Measurements from ENCODE around the gene IKBKG.
"Not testable (repeated sequence)": the region's sequence is repeated elsewhere in the genome, so short reads cannot be mapped to it uniquely, and the experiment has no call there.

The IKBKG gene

DNA sequence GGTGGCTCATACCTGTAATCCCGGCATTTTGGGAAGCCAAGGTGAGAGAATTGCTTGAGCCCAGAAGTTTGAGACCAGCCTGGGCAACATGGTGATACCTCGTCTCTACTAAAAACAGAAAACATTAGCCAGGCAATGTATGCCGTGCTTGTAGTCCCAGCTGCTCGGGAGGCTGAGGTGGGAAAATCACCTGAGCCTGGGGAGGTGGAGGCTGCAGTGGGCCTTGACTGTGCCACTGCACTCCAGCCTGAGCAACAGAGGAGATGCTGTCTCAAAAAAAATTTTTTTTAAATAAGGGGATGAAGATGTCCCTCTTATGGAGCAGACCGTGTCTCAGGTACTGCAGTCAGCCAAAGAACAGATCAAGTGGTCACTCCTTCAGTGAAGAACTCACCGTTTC lies 58.1 kb downstream of the IKBKG start:
- peaks cover 80% of the 10 kb centered on the region for H3K27me3 ChIP-seq
- H3K9me3 ChIP-seq, result no peaks in the 10 kb centered on the region
- no peak overlapping the region for H3K4me2 ChIP-seq
- no peaks in the 10 kb centered on the region for H4K20me1 ChIP-seq
- H3K9ac ChIP-seq, result no peak overlapping the region
- TF ChIP-seq Cebpa-rat (IDR thresholded peaks at IDR 0.05), result no peak
- no peak overlapping the region for H3K27ac ChIP-seq
- H3K36me3 ChIP-seq, result no peaks in the 10 kb centered on the region
- H3K4me3 ChIP-seq, result no peak overlapping the region
- no peaks in the 10 kb centered on the region for H3K4me1 ChIP-seq

DNA sequence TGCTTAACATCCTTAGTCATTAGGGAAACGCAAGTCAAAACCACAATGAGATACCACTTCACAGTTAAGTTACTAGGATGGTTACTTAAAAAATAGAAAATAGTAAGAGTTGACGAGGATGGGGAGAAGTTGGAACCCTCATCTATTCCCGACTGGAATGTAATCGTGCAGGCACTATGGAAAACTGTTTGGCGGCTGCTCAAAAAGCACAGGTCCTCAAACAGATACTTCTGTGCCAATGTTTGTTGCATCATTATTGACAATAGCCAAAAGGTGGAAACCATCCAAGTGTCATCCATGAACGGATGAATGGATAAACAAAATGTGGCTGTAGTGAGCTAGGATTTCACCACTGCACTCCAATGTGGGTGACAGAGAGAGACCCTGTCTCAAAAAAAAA lies 60.0 kb downstream of the IKBKG start:
- no peaks in the 10 kb centered on the region for H3K4me1 ChIP-seq
- no peaks in the 10 kb centered on the region for H3K9me3 ChIP-seq
- no peaks in the 10 kb centered on the region for H4K20me1 ChIP-seq
- H3K27me3 ChIP-seq, result peaks cover 64% of the 10 kb centered on the region
- no peak for TF ChIP-seq Cebpa-rat (IDR thresholded peaks at IDR 0.05)
- H3K4me2 ChIP-seq, result no peak overlapping the region
- H3K36me3 ChIP-seq, result no peaks in the 10 kb centered on the region
- H3K27ac ChIP-seq, result no peak overlapping the region
- no peak overlapping the region for H3K9ac ChIP-seq
- H3K4me3 ChIP-seq, result no peak overlapping the region

DNA sequence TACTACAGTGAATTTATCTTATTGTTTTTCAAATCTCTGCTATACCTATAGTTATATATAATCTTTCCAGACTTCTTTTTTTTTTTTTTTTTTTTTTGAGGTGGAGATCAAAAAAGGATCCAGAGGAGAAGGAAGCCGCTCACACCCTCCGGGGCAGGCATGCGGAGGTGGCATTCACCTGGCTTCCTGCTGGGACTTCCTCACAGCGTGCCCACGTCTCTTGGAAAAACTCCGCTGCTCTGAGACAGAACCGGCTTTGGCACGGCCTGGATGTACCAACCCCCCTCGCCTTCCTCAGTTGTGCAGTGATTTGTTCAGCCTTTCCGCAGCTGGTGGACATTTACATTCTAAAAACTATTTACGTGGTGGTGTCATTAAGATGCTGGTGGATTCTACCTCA lies 60.6 kb downstream of the IKBKG start:
- not testable (repeated sequence) for H3K36me3 ChIP-seq, H3K4me3 ChIP-seq, H3K4me1 ChIP-seq, H3K4me2 ChIP-seq, H3K27ac ChIP-seq, H4K20me1 ChIP-seq, H3K9me3 ChIP-seq, H3K9ac ChIP-seq
- H3K27me3 ChIP-seq, result peaks cover 59% of the 10 kb centered on the region

DNA sequence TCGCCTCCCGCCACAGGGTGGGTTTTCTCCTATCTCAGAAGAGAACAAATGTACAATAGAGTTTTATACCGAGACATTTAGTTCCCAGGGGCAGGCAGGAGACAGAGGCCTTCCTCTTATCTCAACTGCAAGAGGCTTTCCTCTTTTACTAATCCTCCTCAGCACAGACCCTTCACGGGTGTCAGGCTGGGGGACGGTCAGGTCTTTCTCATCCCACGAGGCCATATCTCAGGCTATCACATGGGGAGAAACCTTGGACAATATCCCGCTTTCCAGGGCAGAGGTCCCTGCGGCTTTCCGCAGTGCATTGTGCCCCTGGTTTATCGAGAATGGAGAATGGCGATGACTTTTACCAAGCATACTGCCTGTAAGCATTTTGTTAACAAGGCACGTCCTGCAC lies 61.4 kb downstream of the IKBKG start:
- peaks cover 51% of the 10 kb centered on the region for H3K27me3 ChIP-seq

DNA sequence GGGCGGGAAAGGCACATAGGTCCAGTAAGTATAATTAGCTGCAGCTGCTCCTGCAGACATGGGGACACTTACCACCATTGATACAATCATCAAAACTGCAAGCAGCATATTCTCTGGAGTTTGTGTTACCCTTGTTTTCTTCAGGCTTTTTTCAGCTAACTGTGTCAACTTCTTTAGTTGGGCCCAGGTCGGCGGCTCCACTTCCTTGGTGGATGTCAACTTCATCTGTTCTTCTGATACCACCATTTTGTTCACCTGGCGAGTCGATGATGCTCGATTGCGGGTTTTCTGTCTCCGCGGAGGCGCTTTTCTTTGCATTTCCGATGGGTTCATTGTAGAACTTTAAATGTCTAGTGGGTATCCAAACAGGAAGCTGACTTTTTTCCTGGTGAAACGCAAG lies 63.7 kb downstream of the IKBKG start:
- not testable (repeated sequence) for H3K9me3 ChIP-seq, H3K4me1 ChIP-seq, H3K27ac ChIP-seq, H3K9ac ChIP-seq, H4K20me1 ChIP-seq, H3K4me2 ChIP-seq, H3K4me3 ChIP-seq, H3K36me3 ChIP-seq
- peaks cover 31% of the 10 kb centered on the region; the same call in 1 of the 2 replicates for H3K27me3 ChIP-seq

More for the DNA sequence above, 61.4 kb downstream of the IKBKG start:
- H3K4me1 ChIP-seq, H3K4me3 ChIP-seq, H3K27ac ChIP-seq, H3K9ac ChIP-seq, H3K36me3 ChIP-seq, H3K4me2 ChIP-seq, H3K9me3 ChIP-seq, H4K20me1 ChIP-seq: not testable (repeated sequence)

DNA sequence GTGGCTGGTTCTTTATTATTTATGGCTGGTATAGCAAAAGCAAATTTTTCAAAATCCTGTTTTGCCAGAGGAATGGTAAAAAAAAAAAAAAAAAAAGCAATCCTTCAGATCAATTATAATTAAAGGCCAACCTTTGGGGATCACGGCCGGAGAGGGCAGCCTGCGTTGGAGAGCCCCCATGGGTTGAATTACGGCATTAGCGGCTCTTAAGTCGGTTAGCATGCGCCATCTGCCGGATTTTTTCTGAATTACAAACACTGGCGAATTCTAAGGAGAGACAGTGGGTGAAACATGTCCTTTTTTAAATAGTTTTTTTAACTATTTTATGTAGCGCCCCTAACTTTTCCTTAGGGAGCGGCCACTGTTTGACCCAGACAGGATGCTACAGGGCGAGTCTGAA lies 66.2 kb downstream of the IKBKG start:
- H3K4me3 ChIP-seq, H4K20me1 ChIP-seq, H3K9me3 ChIP-seq, H3K4me2 ChIP-seq, H3K9ac ChIP-seq, H3K27ac ChIP-seq, H3K36me3 ChIP-seq, H3K4me1 ChIP-seq: not testable (repeated sequence)
- H3K27me3 ChIP-seq, result peaks cover 13% of the 10 kb centered on the region; the same call in 1 of the 2 replicates
